GM13976 (cell line): ENCODE results near the gene WNK4.

ENCODE experiments used
- DNase-seq: peaks from one replicate; pipeline ENCODE4 v3.0.0; 2012; ENCODE audit warnings: low spot score
- in situ Hi-C: fragments of 300-500 bp; cut with MboI; formaldehyde crosslinking; loops from one replicate; pipeline ENCODE4 v1.12.0; 2022; ENCODE audit warnings: low sequenced_read_pairs, mixed read lengths, inconsistent platforms; ENCODE audit not compliant: unreplicated experiment
- TF ChIP-seq, protein P1 (sequence below): IDR thresholded peaks from 2 replicates; pipeline ENCODE4 v1.5.1; 2012; ENCODE audit warnings: borderline replicate concordance, mild to moderate bottlenecking; ENCODE audit not compliant: insufficient read depth; ENCODE audit errors: extremely low read depth, missing control alignments, control extremely low read depth

Gene WNK4

GRCh38 chr17:42844271-42844670 is 63.9 kb downstream of the WNK4 start, which contains the start of gene AOC2:
Gene AOC2, plus strand, starts transcription at chr17:42844580. Its CDS starts 47 bp downstream, at chr17:42844627.
- TF ChIP-seq, protein P1, sequence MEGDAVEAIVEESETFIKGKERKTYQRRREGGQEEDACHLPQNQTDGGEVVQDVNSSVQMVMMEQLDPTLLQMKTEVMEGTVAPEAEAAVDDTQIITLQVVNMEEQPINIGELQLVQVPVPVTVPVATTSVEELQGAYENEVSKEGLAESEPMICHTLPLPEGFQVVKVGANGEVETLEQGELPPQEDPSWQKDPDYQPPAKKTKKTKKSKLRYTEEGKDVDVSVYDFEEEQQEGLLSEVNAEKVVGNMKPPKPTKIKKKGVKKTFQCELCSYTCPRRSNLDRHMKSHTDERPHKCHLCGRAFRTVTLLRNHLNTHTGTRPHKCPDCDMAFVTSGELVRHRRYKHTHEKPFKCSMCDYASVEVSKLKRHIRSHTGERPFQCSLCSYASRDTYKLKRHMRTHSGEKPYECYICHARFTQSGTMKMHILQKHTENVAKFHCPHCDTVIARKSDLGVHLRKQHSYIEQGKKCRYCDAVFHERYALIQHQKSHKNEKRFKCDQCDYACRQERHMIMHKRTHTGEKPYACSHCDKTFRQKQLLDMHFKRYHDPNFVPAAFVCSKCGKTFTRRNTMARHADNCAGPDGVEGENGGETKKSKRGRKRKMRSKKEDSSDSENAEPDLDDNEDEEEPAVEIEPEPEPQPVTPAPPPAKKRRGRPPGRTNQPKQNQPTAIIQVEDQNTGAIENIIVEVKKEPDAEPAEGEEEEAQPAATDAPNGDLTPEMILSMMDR, result no peak
- in situ Hi-C loops, result no loop called here
- no peak for DNase-seq

DNA sequence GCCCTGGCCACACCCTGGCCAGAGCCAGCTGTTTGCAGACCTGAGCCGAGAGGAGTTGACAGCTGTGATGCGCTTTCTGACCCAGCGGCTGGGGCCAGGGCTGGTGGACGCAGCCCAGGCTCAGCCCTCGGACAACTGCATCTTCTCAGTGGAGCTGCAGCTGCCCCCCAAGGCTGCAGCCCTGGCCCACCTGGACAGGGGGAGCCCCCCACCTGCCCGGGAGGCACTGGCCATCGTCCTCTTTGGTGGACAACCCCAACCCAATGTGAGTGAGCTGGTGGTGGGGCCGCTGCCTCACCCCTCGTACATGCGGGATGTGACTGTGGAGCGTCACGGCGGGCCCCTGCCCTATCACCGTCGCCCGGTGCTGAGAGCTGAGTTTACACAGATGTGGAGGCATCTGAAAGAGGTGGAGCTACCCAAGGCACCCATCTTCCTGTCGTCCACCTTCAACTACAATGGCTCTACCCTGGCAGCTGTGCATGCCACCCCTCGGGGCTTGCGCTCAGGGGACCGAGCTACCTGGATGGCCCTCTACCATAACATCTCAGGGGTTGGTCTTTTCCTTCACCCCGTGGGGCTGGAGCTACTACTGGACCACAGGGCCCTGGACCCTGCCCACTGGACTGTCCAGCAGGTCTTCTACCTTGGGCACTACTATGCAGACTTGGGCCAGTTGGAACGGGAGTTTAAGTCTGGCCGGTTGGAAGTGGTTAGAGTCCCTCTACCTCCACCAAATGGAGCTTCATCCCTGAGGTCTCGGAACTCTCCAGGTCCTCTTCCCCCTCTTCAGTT is 64.5 kb downstream of the WNK4 start:
- DNase-seq, result no peak
- in situ Hi-C loops, result no loop called here
- TF ChIP-seq, protein P1, result no peak

- TF ChIP-seq, protein P1, result no peak
- in situ Hi-C loops, result no loop called here
- no peak for DNase-seq
Observed at GRCh38 chr17:42845556-42845917, 65.1 kb downstream of the WNK4 start.

DNA sequence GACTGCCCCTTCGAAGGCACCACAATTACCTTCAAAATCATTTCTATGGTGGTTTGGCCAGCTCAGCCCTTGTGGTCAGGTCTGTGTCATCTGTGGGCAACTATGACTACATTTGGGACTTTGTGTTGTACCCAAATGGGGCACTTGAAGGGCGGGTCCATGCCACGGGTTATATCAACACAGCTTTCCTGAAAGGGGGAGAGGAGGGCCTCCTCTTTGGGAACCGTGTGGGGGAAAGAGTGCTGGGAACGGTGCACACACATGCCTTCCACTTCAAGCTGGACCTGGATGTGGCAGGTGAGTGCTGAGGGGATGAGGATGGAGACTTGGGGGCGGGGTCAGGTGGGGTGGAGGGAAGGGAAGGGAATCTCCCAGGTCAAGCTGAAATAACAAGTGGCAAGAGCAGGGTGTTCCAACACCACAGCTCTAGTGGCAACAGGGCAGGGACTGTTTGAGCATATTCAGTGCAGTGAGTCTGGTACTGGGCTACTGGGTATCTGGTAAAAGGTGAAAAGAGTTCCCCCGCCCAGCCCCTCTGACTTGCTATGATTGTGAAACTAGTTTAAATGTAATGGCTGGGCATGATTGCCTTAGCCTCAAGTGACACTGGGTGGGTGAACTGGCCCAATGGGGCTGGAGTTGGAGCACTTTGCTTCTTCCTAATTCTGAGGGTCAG is 65.6 kb downstream of the WNK4 start:
- TF ChIP-seq, protein P1, result no peak
- in situ Hi-C loops, result no loop called here
- no peak for DNase-seq
